GM12891 (cell line): ENCODE results near the gene PTPRT.

Source experiments
- DNase-seq: peaks from one replicate; pipeline ENCODE4 v3.0.0; 2011; ENCODE audit warnings: low spot score; ENCODE audit not compliant: insufficient read length
- FAIRE-seq: peaks from 2 replicates; lab custom pipeline; 2011; peaks lifted over from hg19 to GRCh38; lab: Jason Lieb, UNC
- PAX5 ChIP-seq: IDR thresholded peaks from 2 replicates; pipeline ENCODE4 v1.6.1; 2011; ENCODE audit warnings: low read length, moderate library complexity, mild to moderate bottlenecking; ENCODE audit not compliant: insufficient read depth, severe bottlenecking
- POLR2A ChIP-seq: IDR thresholded peaks from 2 replicates; pipeline ENCODE4 v1.6.1; 2011; ENCODE audit warnings: low read depth, low read length, control low read depth
- POLR2AphosphoS5 ChIP-seq: IDR thresholded peaks from 2 replicates; pipeline ENCODE4 v1.6.1; 2011; ENCODE audit warnings: low read depth, low read length, control low read depth
- POU2F2 ChIP-seq: IDR thresholded peaks from 2 replicates; pipeline ENCODE4 v1.6.1; 2011; ENCODE audit warnings: low read depth, mild to moderate bottlenecking, control low read depth, low read length, moderate library complexity
- SPI1 ChIP-seq: IDR thresholded peaks from 2 replicates; pipeline ENCODE4 v1.6.1; 2011; ENCODE audit warnings: low read depth, low read length, control low read depth
- TAF1 ChIP-seq: IDR thresholded peaks from 2 replicates; pipeline ENCODE4 v1.6.1; 2011; ENCODE audit warnings: low read depth, low read length, control low read depth

PTPRT gene

GRCh38 chr20:42656130-42656529, 533.6 kb downstream of the PTPRT start:
- FAIRE-seq (no peak), DNase-seq (no peak)
- no peak for TF ChIP-seq PAX5
- no peak for TF ChIP-seq POLR2AphosphoS5
- TF ChIP-seq POLR2A: no peak

GRCh38 chr20:42652266-42652665, 537.4 kb downstream of the PTPRT start:
- FAIRE-seq (no peak), DNase-seq (no peak)
- TF ChIP-seq POLR2AphosphoS5 (no peak), POU2F2 (no peak), POLR2A (no peak), TAF1 (no peak)

DNA sequence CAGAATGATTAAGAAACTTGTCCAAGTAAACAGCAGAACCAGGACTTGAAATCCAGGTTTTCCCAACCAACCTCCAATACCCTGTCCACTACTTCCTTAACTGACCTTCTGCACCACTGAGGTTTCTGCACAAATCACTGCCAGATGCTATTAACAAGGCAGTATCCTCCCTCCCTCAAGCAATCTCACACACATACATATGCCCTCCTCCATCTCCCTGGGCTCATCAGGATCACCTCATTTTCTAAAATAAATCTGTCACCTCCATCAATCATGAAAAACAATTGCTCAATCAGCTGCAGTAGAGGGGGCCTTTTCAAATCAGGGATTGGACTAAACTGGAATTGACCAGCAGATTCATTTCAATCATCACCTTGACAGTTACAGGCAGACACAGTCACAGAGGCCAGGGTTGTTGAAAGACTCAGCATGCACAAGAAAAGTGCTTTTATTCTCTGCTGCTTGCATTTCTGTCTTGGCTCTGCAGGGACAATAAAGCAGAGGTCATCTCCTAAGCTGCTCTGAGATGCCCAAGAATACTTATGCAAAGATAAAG, 539.4 kb downstream of the PTPRT start:
- FAIRE-seq: no peak

GRCh38 chr20:42649748-42650147, 540.0 kb downstream of the PTPRT start:
- FAIRE-seq (no peak), DNase-seq (no peak)
- TF ChIP-seq POLR2A: no peak
- no peak for TF ChIP-seq POU2F2
- TF ChIP-seq SPI1: no peak
- no peak for TF ChIP-seq POLR2AphosphoS5
- no peak for TF ChIP-seq PAX5
- no peak for TF ChIP-seq TAF1

More for the DNA sequence above, 539.4 kb downstream of the PTPRT start:
- TF ChIP-seq SPI1 (no peak), POU2F2 (no peak), PAX5 (no peak), TAF1 (no peak), POLR2A (no peak), POLR2AphosphoS5 (no peak)
- DNase-seq: no peak

DNA sequence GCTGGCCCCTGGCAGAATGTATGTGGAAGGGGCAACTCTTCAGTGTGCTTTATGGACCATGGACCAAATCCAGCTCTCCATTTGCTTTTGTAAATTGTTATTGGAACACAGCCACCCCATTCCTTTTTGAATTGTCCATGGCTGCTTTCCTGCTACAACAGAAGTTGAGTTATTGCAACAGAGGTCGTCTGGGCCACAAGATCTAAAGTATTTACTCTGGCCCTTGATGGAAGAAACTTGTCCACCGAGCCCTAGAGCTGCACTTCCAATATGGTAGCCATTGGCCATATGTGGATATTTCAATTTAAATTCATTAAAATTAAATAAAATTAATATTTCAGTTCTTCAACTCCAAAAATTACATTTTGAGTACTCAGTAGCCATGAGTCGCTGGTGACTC, 543.5 kb downstream of the PTPRT start:
- TF ChIP-seq POU2F2 (no peak), TAF1 (no peak), POLR2A (no peak), POLR2AphosphoS5 (no peak), SPI1 (no peak), PAX5 (no peak)
- FAIRE-seq: no peak

GRCh38 chr20:42641886-42642285, 547.8 kb downstream of the PTPRT start:
- TF ChIP-seq SPI1 (no peak), POU2F2 (no peak), TAF1 (no peak), PAX5 (no peak), POLR2A (no peak), POLR2AphosphoS5 (no peak)
- FAIRE-seq: no peak
- no peak for DNase-seq

More for the DNA sequence above, 543.5 kb downstream of the PTPRT start:
- DNase-seq: no peak

GRCh38 chr20:42639140-42639539, 550.6 kb downstream of the PTPRT start:
- TF ChIP-seq PAX5: no peak
- TF ChIP-seq SPI1: no peak
- TF ChIP-seq POLR2AphosphoS5: no peak
- TF ChIP-seq POU2F2: no peak
- TF ChIP-seq POLR2A: no peak
- TF ChIP-seq TAF1: no peak
- no peak for FAIRE-seq

DNA sequence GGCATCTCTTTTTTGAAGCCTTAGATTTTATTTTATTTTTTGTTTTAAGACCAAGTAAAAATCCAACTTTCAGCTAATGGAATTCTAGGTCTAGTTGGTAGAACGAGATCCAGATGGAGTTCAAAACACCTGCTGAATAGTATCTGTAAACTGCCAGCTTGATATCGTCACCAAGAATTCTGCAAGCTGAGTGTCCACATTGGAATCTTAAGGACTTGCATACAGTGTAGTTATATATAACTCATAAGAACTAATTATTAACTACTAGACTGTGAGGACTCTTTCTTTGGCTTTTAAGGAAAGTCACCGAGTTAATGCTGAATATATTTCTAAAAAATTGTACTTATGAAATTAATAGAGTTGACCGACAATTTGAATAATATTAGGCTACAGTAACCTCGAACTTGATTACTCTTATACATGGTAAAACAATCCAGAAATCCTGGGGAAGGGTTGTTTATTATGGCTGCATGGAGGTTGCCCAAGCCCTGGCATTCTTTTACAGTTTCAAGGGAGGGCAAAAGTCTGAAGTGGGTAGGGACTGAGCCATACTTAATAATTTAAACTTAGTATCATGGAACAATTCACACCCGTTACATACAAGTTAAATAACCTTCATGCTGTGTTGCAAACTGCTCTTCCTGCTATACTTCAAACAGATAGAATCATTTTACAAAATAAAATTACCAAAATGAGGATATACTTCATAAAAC, 553.9 kb downstream of the PTPRT start:
- FAIRE-seq (no peak), DNase-seq (no peak)
- no peak for TF ChIP-seq POLR2AphosphoS5
- TF ChIP-seq POLR2A: no peak
- TF ChIP-seq PAX5: no peak
- no peak for TF ChIP-seq POU2F2
- no peak for TF ChIP-seq SPI1
- no peak for TF ChIP-seq TAF1

More at GRCh38 chr20:42639140-42639539, 550.6 kb downstream of the PTPRT start:
- no peak for DNase-seq

GRCh38 chr20:42634156-42634555, 555.5 kb downstream of the PTPRT start:
- no peak for TF ChIP-seq POLR2A
- no peak for TF ChIP-seq TAF1
- no peak for TF ChIP-seq PAX5
- no peak for TF ChIP-seq SPI1
- no peak for TF ChIP-seq POU2F2
- no peak for TF ChIP-seq POLR2AphosphoS5
- no peak for FAIRE-seq
- DNase-seq: no peak

GRCh38 chr20:42628683-42629082, 561.0 kb downstream of the PTPRT start:
- TF ChIP-seq SPI1 (no peak), POLR2A (no peak), PAX5 (no peak), TAF1 (no peak), POU2F2 (no peak), POLR2AphosphoS5 (no peak)
- no peak for DNase-seq
- no peak for FAIRE-seq
